GDM1 (cell line): ENCODE results near the gene KMT2E.
"Not testable (repeated sequence)": the region's sequence is repeated elsewhere in the genome, so short reads cannot be mapped to it uniquely, and the experiment has no call there.

ENCODE experiments used
- DNase-seq: peaks from one replicate; lab custom pipeline; 2025; lab: John Stamatoyannopoulos, UW

Gene KMT2E, protein sequence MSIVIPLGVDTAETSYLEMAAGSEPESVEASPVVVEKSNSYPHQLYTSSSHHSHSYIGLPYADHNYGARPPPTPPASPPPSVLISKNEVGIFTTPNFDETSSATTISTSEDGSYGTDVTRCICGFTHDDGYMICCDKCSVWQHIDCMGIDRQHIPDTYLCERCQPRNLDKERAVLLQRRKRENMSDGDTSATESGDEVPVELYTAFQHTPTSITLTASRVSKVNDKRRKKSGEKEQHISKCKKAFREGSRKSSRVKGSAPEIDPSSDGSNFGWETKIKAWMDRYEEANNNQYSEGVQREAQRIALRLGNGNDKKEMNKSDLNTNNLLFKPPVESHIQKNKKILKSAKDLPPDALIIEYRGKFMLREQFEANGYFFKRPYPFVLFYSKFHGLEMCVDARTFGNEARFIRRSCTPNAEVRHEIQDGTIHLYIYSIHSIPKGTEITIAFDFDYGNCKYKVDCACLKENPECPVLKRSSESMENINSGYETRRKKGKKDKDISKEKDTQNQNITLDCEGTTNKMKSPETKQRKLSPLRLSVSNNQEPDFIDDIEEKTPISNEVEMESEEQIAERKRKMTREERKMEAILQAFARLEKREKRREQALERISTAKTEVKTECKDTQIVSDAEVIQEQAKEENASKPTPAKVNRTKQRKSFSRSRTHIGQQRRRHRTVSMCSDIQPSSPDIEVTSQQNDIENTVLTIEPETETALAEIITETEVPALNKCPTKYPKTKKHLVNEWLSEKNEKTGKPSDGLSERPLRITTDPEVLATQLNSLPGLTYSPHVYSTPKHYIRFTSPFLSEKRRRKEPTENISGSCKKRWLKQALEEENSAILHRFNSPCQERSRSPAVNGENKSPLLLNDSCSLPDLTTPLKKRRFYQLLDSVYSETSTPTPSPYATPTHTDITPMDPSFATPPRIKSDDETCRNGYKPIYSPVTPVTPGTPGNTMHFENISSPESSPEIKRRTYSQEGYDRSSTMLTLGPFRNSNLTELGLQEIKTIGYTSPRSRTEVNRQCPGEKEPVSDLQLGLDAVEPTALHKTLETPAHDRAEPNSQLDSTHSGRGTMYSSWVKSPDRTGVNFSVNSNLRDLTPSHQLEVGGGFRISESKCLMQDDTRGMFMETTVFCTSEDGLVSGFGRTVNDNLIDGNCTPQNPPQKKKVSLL (N-terminal part only)

DNA sequence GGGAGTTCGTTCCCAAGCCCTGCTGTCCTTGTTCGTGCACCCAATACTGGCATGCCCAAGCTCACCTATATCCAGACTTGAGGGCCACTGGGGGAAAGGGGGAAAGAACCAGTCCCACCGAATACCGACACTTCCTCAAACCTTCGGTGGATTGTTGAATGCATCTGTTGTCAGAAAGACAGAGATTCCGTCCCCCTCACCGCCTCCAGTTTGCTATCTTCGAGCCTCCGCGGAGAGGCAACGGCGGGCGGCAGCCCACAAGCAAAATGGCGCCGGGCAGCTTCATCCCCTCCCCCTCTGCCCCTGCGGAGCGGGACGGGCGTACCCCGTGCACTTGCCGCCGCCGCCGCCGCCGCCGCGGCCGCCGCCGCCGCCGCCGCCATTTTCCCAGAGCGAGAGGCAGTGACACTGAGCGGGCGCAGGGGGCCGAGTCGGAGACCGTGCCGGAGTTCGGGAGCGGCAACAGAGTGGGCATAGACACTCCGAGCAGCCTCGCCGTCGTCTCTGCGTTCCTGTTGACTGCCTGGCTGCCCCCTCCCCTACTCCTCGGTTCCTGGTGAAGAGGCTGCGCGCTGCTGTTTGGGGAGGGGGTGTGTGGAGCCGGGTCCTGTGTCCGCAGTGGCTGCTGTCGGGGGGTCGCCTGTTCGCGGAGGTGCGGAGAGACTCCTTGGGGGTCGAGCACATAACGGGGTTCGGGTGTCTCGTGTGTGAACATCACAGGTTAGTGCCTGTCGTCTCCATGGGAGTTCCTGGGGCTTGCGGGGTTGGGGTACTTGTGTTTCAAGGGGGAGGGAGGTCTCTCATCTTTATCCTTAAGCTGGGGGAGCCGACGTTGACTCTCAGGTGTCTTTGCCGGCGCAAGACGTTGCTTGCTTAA is at the start of gene KMT2E:
KMT2E (plus strand) TSS at position 390 of the 877 bp plus-strand sequence. CDS start 26,748 bp downstream, outside the sequence.
- DNase-seq: peak; percentile 88

DNA sequence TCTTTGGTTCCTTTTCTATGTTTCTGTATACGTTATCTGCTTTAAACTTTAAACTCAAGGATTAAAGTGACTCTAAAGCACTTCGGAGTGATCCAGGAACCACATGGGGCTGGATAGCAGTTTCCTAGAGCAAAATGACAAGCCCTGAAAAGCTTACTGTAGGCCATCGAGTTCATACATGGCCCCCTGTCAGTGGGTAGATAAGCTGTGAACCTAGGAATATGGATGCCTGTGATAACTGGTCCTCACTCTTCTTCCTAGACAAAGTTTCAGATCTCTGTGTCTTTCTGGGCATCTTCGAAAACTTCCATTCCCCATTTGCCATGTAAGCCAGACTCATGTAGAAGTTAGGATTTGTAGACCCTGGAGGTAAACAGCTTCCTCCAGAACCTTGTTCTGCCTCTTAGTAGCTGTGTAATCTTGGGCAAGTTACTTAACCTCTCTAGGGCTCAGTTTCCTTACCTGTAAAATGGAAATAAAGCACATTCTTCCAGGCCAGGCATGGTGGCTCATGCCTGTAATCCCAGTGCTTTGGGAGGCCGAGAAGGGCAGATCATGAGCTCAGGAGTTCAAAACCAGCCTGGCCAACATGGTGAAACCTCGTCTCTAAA is 49.3 kb upstream of the KMT2E start:
- DNase-seq: no peak

- no peak for DNase-seq
Measured at GRCh38 chr7:104966022-104966421, 48.0 kb upstream of the KMT2E start.

- DNase-seq: no peak
Measured at GRCh38 chr7:104967088-104967487, 46.9 kb upstream of the KMT2E start.

DNA sequence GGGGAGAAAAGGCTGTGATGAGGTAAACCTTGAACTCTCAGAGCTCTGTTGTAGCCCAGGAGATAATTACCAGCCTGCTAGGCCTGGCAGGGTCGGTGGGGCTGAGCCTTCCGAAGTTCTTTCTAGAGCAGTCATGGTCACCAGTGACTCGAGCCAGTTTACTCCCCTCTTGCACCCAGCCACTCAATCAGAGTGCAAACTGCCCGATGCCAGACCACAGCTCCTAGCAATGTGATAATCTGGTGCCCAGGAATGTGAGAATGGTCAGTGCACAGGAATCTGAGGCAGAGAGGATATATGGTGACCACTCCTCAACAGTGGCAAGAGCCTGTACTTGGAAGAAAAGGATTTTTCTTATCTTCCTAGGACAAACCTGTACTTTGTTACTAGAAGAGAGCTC is 46.4 kb upstream of the KMT2E start:
- DNase-seq: no peak

DNA sequence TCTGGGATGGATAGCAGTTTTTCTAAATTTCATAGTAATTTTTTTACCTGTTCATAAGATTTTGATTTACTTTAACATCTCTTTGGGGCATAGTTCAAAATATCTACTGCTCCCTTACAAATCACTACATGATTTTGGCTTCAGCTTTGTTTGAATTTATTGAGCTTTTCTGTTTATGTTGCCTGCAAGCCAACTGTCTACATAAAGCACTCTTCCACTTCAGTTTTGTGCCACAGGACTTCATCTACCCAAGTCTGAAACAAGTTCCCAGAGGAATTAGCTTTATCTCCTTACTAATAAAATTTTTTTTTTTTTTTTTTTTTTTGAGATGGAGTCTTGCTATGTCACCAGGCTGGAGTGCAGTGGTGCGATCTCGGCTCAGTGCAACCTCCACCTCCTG is 45.4 kb upstream of the KMT2E start:
- DNase-seq: no peak

GRCh38 chr7:104969183-104969582 is 44.8 kb upstream of the KMT2E start:
- no peak for DNase-seq

GRCh38 chr7:104971290-104972071 is 42.5 kb upstream of the KMT2E start:
- no peak for DNase-seq

DNA sequence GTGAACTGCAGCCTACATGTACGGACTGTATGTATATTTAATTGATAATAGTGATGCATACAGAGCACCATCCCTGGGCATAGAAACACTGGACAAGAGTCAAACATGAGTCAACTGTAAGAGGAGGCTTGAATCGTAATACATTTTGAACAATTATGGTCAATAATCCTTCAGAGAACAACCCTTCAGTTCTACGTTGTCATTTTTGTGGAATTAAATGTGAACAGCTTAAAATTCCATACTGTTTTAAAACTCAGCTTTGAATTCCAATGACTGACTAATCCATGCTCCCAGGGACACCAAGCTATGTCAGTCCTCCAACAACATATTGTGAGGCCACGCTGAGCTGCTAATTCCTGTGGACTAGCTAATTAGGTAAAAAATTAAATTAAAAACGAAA is 41.5 kb upstream of the KMT2E start:
- no peak for DNase-seq

DNA sequence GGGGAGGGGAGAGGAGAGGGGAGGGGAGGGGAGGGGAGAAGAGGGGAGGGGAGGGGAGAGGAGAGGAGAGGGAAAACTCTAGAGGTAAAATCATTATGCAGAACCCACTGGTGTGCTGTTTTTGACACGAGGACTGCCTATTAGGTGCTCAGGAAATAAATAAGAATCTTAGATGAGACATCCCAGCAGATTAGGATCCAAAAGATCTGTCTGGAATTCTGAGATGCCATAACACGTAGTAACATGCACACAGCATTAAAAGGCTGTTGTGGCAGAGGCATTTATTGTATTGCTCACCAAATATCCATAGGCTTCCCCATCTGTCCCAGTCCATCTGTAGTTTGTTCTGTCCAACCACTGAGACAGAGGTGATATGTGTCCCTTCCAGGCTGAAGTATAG is 40.8 kb upstream of the KMT2E start:
- DNase-seq: no peak

DNA sequence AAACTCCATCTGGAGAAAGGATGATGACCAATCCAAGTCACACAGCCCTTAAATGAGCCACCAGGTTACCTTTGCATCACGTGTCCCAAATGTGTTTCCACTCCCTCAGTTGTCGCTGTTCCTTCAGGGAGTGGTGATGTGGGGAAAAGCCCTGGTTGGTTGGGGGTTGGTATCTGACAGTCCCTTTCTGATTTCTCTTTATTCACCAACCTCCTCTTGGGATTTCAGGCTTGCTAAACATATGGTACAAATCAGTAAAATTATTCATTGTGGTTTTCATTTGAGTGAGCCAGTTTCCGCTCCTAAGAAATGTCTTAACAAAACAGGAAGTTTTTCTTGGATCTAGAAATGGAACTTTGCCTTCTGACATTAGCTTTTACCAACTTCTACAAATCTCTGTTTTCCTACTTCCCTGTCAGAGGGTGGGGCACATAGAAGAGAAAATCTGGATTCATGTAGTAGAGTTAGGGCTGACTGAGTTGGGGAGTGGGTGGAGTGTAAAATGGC is 40.0 kb upstream of the KMT2E start:
- no peak for DNase-seq

DNA sequence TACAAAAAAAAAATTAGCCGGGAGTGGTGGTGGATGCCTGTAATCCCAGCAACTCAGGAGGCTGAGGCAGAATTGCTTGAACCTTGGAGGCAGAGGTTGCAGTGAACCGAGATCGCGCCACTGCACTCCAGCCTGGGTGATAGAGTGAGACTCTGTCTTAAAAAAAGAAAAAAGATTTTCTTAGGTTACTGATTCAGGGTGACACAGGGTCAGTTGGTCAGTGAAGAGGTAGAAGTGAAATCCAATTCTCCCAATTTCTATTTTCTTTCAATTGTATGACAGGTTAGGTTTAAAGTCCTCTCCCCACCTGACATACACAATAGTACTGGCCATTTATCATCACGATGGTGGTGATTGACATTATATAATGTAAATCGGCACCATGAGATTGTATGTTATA is 38.5 kb upstream of the KMT2E start:
- not testable (repeated sequence) for DNase-seq

- no peak for DNase-seq
Measured at GRCh38 chr7:104976966-104977636, 36.9 kb upstream of the KMT2E start.

DNA sequence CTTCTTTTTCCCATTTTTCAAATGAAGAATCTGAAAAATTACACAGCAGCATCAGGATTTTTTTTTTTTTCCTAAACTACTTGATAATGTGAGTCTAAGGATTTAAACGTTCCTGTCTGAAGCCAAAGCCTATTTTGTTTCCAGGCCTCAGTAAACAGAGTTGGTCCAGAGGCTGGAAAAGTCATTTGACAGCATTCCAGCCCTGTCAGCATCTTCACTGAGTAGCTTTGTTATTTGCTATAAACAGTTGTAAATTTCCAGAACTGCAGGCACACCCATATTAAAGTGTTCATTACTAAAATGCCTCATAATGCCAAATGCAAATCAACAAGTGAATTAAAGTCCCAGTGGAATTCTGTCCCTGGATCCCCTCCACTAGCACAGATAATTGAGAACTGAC is 35.5 kb upstream of the KMT2E start:
- DNase-seq: no peak

- DNase-seq: peak; percentile 11
Measured at GRCh38 chr7:104979167-104979841, 34.7 kb upstream of the KMT2E start.

DNA sequence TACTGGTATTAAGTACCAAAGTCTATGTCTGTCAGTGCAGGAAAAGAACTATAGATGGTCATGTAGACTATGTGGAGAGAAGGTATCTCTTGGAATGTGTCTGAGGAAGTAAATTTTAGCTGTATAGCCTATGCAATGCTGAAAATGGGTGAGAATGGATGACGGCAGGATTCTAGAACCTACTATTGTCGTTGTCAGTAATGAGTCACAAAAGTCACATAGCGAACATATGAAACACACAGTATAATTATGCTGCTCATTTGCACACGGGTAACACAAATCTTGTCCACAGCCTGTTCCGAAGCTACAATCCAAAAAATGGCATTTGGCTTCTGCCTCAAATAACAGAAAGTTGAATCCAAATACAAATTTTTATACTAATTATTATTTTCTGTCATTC is 33.6 kb upstream of the KMT2E start:
- no peak for DNase-seq

- DNase-seq: peak; percentile 26
Measured at GRCh38 chr7:104980841-104981671, 32.9 kb upstream of the KMT2E start.

GRCh38 chr7:104981672-104982037 is 32.4 kb upstream of the KMT2E start:
- DNase-seq: no peak
